CD4-positive, alpha-beta T cell treated with Interleukin-6 at 100 ng/mL for 8 hours (primary cell): ENCODE data around the gene TJP1.
"Not testable (repeated sequence)": the region's sequence is repeated elsewhere in the genome, so short reads cannot be mapped to it uniquely, and the experiment has no call there.

Source experiments
- DNase-seq: peaks from one replicate; pipeline ENCODE4 v3.0.0-alpha.2; 2020; ENCODE audit warnings: mixed read lengths, low spot score

TJP1 gene

GRCh38 chr15:29799859-29800258 lies 22.4 kb downstream of the TJP1 start:
- no peak for DNase-seq

- DNase-seq = no peak
These were observed 26.7 kb downstream of the TJP1 start for GRCh38 chr15:29795610-29796009.

DNA sequence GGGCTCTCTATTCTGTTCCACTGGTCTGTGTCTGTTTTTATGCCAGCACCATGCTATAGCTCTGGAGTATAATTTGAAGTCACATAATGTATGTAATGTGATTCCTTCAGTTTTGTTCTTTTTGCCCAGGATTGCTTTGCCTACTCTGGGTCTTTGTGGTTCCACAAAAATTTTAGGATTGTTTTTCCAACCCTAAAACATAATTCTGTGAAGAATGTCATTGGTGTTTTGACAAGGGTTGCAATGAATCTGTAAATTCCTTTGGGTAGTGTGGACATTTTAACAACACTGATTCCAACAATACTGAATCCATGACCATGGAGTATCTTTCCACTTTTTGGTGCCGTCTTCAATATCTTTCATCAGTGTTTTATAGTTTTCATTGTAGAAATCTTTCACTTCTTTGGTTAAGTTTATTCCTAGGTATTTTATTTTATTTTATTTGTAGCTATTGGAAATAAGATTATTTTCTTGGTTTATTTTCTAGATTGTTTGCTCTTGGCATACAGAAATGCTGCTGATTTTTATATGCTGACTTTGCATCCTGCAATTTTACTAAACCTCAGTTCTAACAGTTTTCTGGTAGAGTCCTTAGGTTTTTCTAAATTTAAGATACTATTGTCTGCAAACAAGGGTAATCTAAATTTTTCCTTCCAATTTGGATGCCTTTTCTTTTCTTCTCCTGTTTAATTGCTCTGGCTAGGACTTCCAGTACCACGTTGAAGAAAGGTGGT lies 29.7 kb downstream of the TJP1 start:
- DNase-seq = no peak

- DNase-seq = no peak
These were observed 31.7 kb downstream of the TJP1 start for GRCh38 chr15:29790607-29791006.

DNA sequence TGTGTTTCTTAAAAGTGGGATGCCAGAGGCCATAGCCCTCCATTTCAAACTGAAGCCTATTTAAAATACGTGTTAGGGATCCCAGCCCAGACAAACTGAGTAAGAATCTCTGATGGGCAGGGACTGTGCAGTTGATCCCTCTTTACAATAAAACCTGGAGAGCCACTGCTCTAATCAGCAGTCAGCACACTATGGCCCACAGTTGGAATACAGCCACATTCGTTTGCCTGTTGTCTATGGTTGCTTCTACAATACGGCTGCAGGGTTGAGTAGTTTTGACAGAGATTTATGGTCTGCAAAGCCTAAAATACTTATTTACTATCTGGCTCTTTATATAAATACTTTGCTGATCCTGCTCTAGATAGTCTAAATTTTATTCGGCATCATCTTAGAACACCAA lies 32.4 kb downstream of the TJP1 start:
- DNase-seq = no peak

- no peak for DNase-seq
These were observed 33.7 kb downstream of the TJP1 start for GRCh38 chr15:29788433-29789034.

DNA sequence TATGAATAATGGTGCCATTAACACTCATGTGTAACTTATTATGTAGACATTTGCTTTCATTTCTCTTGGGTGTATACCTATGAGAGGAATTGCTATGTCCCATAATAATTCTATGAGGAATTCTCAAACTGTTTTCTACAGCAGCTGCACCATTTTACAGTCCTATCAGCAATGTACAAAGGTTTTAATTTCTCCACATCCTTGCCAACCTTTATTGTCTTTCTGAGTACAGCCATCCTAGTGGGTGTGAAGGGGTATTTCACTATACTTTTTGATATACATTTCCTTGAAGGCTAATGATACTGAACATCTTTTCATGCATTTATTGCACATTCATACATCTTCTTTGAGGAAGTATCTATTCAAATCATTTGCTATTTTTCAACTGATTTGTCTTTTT lies 34.5 kb downstream of the TJP1 start:
- no peak for DNase-seq

DNA sequence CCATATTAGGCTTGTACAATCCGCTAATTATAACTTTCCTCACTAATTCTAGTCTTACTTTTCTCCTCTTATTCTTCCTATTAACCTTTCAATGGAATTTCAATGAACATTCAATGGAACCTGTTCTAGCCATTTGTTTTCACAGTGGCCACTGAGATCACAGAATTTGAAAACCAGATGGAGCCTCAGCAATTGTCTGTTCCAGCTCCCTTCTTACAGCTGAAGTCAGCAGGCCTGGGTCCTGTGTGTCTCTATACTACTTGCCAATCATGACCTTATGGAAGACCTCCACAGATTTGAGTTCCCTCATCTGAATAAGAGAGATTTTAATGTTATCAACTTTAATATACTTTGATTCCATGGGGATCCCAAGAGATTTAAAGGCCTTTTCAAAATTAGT lies 36.6 kb downstream of the TJP1 start:
- no peak for DNase-seq

DNA sequence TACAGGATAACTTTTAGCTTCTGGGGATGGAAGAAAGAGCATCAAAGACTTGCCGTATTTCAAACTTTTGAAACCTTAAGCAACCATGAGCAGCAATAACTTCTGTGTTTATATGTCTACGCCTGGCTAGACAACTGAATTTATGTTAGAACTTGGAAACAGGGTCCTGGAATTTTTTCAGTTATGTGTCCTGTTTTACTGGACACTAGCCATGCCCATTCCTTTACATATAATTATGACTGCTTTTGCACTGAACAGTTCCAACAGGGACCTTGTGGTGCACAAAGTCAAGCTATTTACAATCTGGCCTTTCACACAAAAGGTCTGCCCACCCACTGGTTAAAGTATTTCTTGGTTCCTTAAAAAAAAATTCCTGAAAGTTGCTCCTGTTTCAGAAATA lies 37.1 kb downstream of the TJP1 start:
- no peak for DNase-seq

GRCh38 chr15:29784413-29784812 lies 37.9 kb downstream of the TJP1 start:
- DNase-seq = no peak

- not testable (repeated sequence) for DNase-seq
These were observed 39.5 kb downstream of the TJP1 start for GRCh38 chr15:29782816-29783215.

DNA sequence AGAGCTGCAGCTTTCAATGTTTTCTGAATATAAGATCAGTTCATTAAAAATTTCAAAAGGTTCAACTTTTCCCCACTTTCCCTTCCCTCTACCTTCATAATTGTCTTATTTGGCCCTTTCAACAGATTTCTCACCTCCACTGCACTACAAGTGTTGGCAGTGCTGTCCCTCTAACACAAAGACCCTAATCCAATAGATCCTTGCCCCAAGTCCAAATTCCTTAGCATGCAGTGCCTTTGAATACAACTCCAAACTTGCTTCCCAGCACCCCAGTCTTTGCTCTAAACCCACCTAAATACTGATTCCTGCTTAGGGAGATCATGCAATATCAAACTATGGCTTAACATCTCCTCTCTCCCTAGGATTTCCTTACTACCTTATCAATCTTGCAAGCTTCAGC lies 43.9 kb downstream of the TJP1 start:
- DNase-seq = no peak

- no peak for DNase-seq
These were observed 45.4 kb downstream of the TJP1 start for GRCh38 chr15:29776859-29777258.

- no peak for DNase-seq
These were observed 47.4 kb downstream of the TJP1 start for GRCh38 chr15:29774900-29775299.

GRCh38 chr15:29773816-29774215 lies 48.5 kb downstream of the TJP1 start:
- no peak for DNase-seq

- no peak for DNase-seq
These were observed 49.3 kb downstream of the TJP1 start for GRCh38 chr15:29773000-29773399.

GRCh38 chr15:29770796-29771195 lies 51.5 kb downstream of the TJP1 start:
- no peak for DNase-seq

DNA sequence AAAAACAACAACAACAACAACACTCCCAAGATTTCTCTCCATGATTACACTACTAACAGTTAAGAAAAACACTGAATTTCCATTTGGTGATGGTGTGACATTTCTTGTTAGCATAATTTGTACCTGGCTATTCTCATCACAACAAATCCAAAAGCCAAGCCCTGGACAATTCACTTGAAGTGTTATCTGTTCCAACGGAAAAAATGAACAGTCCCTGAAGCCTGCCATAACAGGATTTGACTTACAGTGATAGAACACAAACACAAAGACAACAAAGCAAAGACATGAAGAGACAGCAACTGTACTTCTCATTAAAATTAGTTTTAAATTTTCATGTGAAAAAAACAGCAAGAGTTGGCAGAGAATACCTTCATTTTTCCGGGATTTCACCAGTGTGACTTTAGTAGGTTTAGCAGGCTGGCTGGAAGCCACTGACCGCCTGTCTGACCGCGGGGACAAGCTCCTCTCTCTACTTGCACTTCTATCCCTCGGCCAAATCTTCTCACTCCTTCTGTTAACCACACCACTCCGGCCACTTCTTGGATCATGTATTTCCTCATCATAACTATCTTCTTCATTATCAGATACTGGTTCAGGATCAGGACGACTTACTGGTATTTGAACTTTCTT lies 56.3 kb downstream of the TJP1 start:
- no peak for DNase-seq

GRCh38 chr15:29765234-29765841 lies 56.9 kb downstream of the TJP1 start:
- no peak for DNase-seq

DNA sequence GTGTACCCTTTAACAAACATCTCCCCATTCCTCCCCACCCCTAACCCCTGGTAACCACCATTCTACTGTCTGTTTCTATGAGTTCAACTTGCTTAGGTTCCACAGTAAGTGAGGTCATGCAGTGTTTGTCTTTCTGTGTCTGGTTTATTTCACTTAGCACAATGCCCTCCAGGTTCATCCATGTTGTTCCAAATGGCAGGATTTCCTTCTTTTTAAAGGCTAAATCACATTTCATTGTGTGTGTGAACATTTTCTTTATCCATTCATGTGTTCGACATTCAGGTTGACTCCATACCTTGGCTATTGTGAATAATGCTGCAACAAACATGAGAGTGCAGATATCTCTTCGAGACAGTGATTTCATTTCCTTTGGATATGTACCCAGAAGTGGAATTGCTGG lies 62.7 kb downstream of the TJP1 start:
- no peak for DNase-seq

- no peak for DNase-seq
These were observed 65.7 kb downstream of the TJP1 start for GRCh38 chr15:29756358-29757267.

DNA sequence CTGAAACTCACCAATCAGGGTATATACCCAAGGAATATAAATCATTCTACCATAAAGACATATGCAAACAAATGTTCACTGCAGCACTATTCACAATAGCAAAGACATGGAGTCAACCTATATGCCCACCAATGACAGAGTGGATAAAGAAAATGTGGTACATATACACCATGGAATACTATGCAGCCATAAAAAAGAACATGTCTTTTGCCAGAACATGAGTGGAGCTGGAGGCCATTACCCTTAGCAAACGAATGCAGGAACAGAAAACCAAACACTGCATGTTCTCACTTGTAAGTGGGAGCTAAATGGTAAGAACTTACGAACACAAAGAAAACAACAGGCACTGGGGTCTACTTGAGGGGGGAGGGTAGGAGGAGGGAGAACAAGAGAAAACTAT lies 68.3 kb downstream of the TJP1 start:
- DNase-seq = not testable (repeated sequence)
